ENCODE measurements around the gene DPPA2. TPM values are rescaled to one million over a fixed set of nuclear protein-coding genes. Genes with fewer than 3 reads are reported as not detected.

The DPPA2 gene
- polyA plus RNA-seq, 1 donor (not counting 4 experiments of a cell fraction or from before 2014, with no cell fraction given) = not detected

DNA sequence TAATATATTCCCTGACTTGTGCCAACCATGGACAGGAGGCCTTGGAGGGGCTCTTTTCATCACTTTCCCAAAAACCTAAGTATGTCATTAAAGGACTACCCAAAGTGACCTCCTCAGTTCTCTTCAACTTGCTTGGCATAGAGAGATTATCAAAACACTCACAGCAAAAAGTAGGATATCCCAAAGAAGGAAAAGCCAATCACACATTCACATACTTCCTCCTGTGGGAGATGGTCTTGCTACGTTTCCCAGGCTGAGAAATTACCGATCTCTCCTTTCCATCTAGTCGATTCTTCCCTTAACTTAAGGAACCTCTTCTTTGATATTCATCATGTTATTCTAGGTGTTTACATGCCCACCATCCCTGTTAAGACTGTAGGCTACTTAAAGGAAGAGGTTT, 11.9 kb upstream of the DPPA2 start:
- FAIRE-seq (no peak), DNase-seq (ENCODE audit: low read depth, low spot score) (no peak)
- no peaks in the 10 kb centered on the region for H3K4me1 ChIP-seq (ENCODE audit: control insufficient read depth, extremely low read depth, insufficient read depth, low read length)
- H3K4me3 ChIP-seq (ENCODE audit: control insufficient read depth in 2 of 3, extremely low read depth in 1 of 3, insufficient read depth in 2 of 3, low read depth in 1 of 3, low read length in 3 of 3) = no peak overlapping the region
- no peak overlapping the region for H3K9ac ChIP-seq (ENCODE audit: control insufficient read depth, extremely low read depth, insufficient read depth, low read length)
- H3K36me3 ChIP-seq (ENCODE audit: control insufficient read depth in 2 of 2, extremely low read depth in 1 of 2, insufficient read depth in 2 of 2, low read length in 2 of 2) = no peaks in the 10 kb centered on the region
- H3K9me3 ChIP-seq (ENCODE audit: control insufficient read depth, low read depth, low read length) = peaks cover 5% of the 10 kb centered on the region
- TF ChIP-seq, protein P1, sequence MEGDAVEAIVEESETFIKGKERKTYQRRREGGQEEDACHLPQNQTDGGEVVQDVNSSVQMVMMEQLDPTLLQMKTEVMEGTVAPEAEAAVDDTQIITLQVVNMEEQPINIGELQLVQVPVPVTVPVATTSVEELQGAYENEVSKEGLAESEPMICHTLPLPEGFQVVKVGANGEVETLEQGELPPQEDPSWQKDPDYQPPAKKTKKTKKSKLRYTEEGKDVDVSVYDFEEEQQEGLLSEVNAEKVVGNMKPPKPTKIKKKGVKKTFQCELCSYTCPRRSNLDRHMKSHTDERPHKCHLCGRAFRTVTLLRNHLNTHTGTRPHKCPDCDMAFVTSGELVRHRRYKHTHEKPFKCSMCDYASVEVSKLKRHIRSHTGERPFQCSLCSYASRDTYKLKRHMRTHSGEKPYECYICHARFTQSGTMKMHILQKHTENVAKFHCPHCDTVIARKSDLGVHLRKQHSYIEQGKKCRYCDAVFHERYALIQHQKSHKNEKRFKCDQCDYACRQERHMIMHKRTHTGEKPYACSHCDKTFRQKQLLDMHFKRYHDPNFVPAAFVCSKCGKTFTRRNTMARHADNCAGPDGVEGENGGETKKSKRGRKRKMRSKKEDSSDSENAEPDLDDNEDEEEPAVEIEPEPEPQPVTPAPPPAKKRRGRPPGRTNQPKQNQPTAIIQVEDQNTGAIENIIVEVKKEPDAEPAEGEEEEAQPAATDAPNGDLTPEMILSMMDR (optimal IDR thresholded peaks at IDR 0.05 in 1 of 3, IDR thresholded peaks at IDR 0.05 in 1 of 3, conservative IDR thresholded peaks at IDR 0.05 in 1 of 3; ENCODE audit: extremely low read depth in 1 of 3, insufficient read depth in 2 of 3, low read length in 3 of 3) = no peak
- TF ChIP-seq EZH2 (IDR thresholded peaks at IDR 0.05; ENCODE audit: low read length) = no peak
- no peaks in the 10 kb centered on the region for H3K27me3 ChIP-seq (ENCODE audit: control insufficient read depth, extremely low read depth, insufficient read depth, low read length)
- no peak overlapping the region for H2AFZ ChIP-seq (ENCODE audit: control insufficient read depth, low read length)
- H4K20me1 ChIP-seq (ENCODE audit: control insufficient read depth, extremely low read depth, insufficient read depth, low read length) = no peaks in the 10 kb centered on the region
- dilution Hi-C loops (cut with MboI; ENCODE audit: extremely low pct_ligation_motif_present, low sequenced_read_pairs) = no loop called here
- H3K9me1 ChIP-seq (ENCODE audit: control insufficient read depth, extremely low read depth, insufficient read depth, low read length) = no peaks in the 10 kb centered on the region
- no peaks in the 10 kb centered on the region for H3K79me2 ChIP-seq (ENCODE audit: control insufficient read depth, insufficient read depth, low read length)
- H3K4me2 ChIP-seq (ENCODE audit: control insufficient read depth, extremely low read depth, insufficient read depth, low read depth, low read length) = no peak overlapping the region
- H3K27ac ChIP-seq (ENCODE audit: control insufficient read depth, insufficient read depth, low read length) = no peak overlapping the region

- H3K27me3 ChIP-seq (ENCODE audit: control insufficient read depth, extremely low read depth, insufficient read depth, low read length) = no peaks in the 10 kb centered on the region
- H3K36me3 ChIP-seq (ENCODE audit: control insufficient read depth in 2 of 2, extremely low read depth in 1 of 2, insufficient read depth in 2 of 2, low read length in 2 of 2) = no peaks in the 10 kb centered on the region
- TF ChIP-seq EZH2 (IDR thresholded peaks at IDR 0.05; ENCODE audit: low read length) = no peak
- TF ChIP-seq, protein P1 (optimal IDR thresholded peaks at IDR 0.05 in 1 of 3, IDR thresholded peaks at IDR 0.05 in 1 of 3, conservative IDR thresholded peaks at IDR 0.05 in 1 of 3; ENCODE audit: extremely low read depth in 1 of 3, insufficient read depth in 2 of 3, low read length in 3 of 3) = no peak
- no peaks in the 10 kb centered on the region for H3K9me1 ChIP-seq (ENCODE audit: control insufficient read depth, extremely low read depth, insufficient read depth, low read length)
- H2AFZ ChIP-seq (ENCODE audit: control insufficient read depth, low read length) = no peak overlapping the region
- no peak overlapping the region for H3K4me3 ChIP-seq (ENCODE audit: control insufficient read depth in 2 of 3, extremely low read depth in 1 of 3, insufficient read depth in 2 of 3, low read depth in 1 of 3, low read length in 3 of 3)
- no peak overlapping the region for H3K4me2 ChIP-seq (ENCODE audit: control insufficient read depth, extremely low read depth, insufficient read depth, low read depth, low read length)
- H3K79me2 ChIP-seq (ENCODE audit: control insufficient read depth, insufficient read depth, low read length) = no peaks in the 10 kb centered on the region
- H4K20me1 ChIP-seq (ENCODE audit: control insufficient read depth, extremely low read depth, insufficient read depth, low read length) = no peaks in the 10 kb centered on the region
- no peak for FAIRE-seq
- dilution Hi-C loops (cut with MboI; ENCODE audit: extremely low pct_ligation_motif_present, low sequenced_read_pairs) = no loop called here
- H3K4me1 ChIP-seq (ENCODE audit: control insufficient read depth, extremely low read depth, insufficient read depth, low read length) = no peaks in the 10 kb centered on the region
- H3K9ac ChIP-seq (ENCODE audit: control insufficient read depth, extremely low read depth, insufficient read depth, low read length) = no peak overlapping the region
- H3K27ac ChIP-seq (ENCODE audit: control insufficient read depth, insufficient read depth, low read length) = no peak overlapping the region
- H3K9me3 ChIP-seq (ENCODE audit: control insufficient read depth, low read depth, low read length) = peaks cover 2% of the 10 kb centered on the region
- no peak for DNase-seq (ENCODE audit: low read depth, low spot score)
Observed at GRCh38 chr3:109325657-109326056, 9.3 kb upstream of the DPPA2 start.
